GM10266 (cell line): Measurements from ENCODE around the gene SNED1.

Experiments
- DNase-seq: peaks from one replicate; pipeline ENCODE4 v3.0.0; 2012; ENCODE audit errors: extremely low spot score
- CTCF ChIP-seq: IDR thresholded peaks from 2 replicates; pipeline ENCODE4 v1.5.1; 2012; ENCODE audit warnings: mild to moderate bottlenecking, low read depth; ENCODE audit not compliant: control insufficient read depth, insufficient read depth; ENCODE audit errors: missing control alignments

Gene SNED1

GRCh38 chr2:240957656-240958365 is 40.6 kb upstream of the SNED1 start:
- no peak for DNase-seq
- TF ChIP-seq CTCF = no peak

- TF ChIP-seq CTCF = no peak
- no peak for DNase-seq
These were observed 39.8 kb upstream of the SNED1 start for GRCh38 chr2:240958366-240959213.

- no peak for TF ChIP-seq CTCF
- no peak for DNase-seq
These were observed 39.0 kb upstream of the SNED1 start for GRCh38 chr2:240959214-240959940.

GRCh38 chr2:240959941-240960308 is 38.5 kb upstream of the SNED1 start:
- no peak for DNase-seq
- TF ChIP-seq CTCF = no peak

- DNase-seq = no peak
These were observed 38.0 kb upstream of the SNED1 start for GRCh38 chr2:240960309-240960970.

More at GRCh38 chr2:240960309-240960970, 38.0 kb upstream of the SNED1 start:
- TF ChIP-seq CTCF = no peak
